ENCODE data around the gene PDE3B. TPM values are rescaled to one million over a fixed set of nuclear protein-coding genes. Genes with fewer than 3 reads are reported as not detected.

Gene PDE3B
- total and polyA plus RNA-seq, 2 of the 4 experiments (the other 2 are of a cell fraction): 0.21 to 1.3 TPM

DNA sequence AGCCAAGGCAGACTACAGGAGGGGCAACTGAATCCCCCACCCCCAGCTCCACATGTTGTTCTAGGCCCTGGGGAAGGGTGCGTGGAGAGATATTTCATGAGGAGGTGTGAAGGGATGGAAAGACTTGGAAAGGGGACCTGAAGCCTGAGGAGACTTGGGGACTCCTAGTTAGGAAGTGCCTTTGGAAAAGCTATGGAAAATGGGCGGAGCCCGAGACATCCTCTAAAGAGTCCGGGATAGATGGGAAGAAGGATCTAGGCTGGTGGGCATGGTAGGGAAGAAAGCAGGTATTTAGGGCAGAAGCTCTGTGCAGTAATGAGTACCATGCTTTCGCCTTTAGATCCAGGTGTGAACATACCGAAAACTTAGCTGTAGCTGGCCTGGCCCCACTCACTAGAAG, 263.4 kb downstream of the PDE3B start:
- Histone ChIP-seq H2AFZ (replicated peaks; ENCODE audit: low read length, poor library complexity) (no peak overlapping the region), H3K4me2 (ENCODE audit: low read depth, low read length) (no peak overlapping the region), H3K9me3 (ENCODE audit: control insufficient read depth, insufficient read depth, low read length) (no peaks in the 10 kb centered on the region), H2AK9ac (replicated peaks; ENCODE audit: low read depth, low read length, poor library complexity) (no peak overlapping the region), H3K9ac (ENCODE audit: low read depth, low read length) (no peak overlapping the region), H3K36me3 (ENCODE audit: control insufficient read depth, insufficient read depth, low read length) (no peaks in the 10 kb centered on the region), H4K20me1 (ENCODE audit: insufficient read depth, low read length) (no peaks in the 10 kb centered on the region), H3K4me3 (ENCODE audit: insufficient read depth, low read depth, low read length) (no peak overlapping the region), H2AK5ac (ENCODE audit: low read depth, low read length) (no peak overlapping the region), H4K5ac (ENCODE audit: low read depth, low read length) (no peak overlapping the region), H3K4me1 (ENCODE audit: control insufficient read depth, insufficient read depth, low read length) (no peaks in the 10 kb centered on the region), H3K14ac (replicated peaks; ENCODE audit: low read depth, low read length) (no peak overlapping the region), H3K23ac (ENCODE audit: low read depth, low read length) (no peak overlapping the region), H3K4ac (ENCODE audit: low read depth, low read length) (no peak overlapping the region), H3K9me1 (ENCODE audit: insufficient read depth, low read length) (no peaks in the 10 kb centered on the region), H3K56ac (ENCODE audit: extremely low read depth, insufficient read depth, low read length) (no peak overlapping the region), H2BK120ac (ENCODE audit: low read depth, low read length) (no peak overlapping the region), H4K91ac (ENCODE audit: insufficient read depth, low read depth, low read length) (no peak overlapping the region), H2BK5ac (ENCODE audit: low read depth, low read length, poor library complexity, severe bottlenecking) (no peak overlapping the region), H4K8ac (ENCODE audit: low read depth in 2 of 2, low read length in 2 of 2) (no peak overlapping the region), H3K79me1 (ENCODE audit: low read depth in 1 of 2, low read length in 2 of 2) (no peaks in the 10 kb centered on the region), H3K27me3 (ENCODE audit: control insufficient read depth, insufficient read depth, low read length) (peaks cover 1% of the 10 kb centered on the region), H3K27ac (ENCODE audit: insufficient read depth, low read length) (no peak overlapping the region), H2BK15ac (ENCODE audit: low read depth, low read length) (no peak overlapping the region), H2BK20ac (ENCODE audit: low read depth, low read length) (no peak overlapping the region), H3K18ac (ENCODE audit: low read depth, low read length) (no peak overlapping the region)
- intact Hi-C loops (cut with micrococcal nuclease) (loop anchor here (1.0 to 10.0 kb wide), 4 partner anchors 117 to 385 kb away; partner anchors contain the start of genes PDE3B and PSMA1), dilution Hi-C loops (cut with HindIII; ENCODE audit: low sequenced_read_pairs, unreplicated experiment) (no loop called here), in situ Hi-C loops (cut with MboI; ENCODE audit: low sequenced_read_pairs) (loop anchor here (5.0 kb wide), 1 partner anchor 115 kb away; no protein-coding TSS in a partner anchor)
- ATAC-seq (ENCODE audit: low read depth) (no peak), DNase-seq (no peak)
- no peak for TF ChIP-seq NFE2L2 (IDR thresholded peaks at IDR 0.05; ENCODE audit: low read depth, low read length)
- no peak for TF ChIP-seq FOS (IDR thresholded peaks at IDR 0.05; ENCODE audit: low read depth, low read length)
- TF ChIP-seq, protein P1, sequence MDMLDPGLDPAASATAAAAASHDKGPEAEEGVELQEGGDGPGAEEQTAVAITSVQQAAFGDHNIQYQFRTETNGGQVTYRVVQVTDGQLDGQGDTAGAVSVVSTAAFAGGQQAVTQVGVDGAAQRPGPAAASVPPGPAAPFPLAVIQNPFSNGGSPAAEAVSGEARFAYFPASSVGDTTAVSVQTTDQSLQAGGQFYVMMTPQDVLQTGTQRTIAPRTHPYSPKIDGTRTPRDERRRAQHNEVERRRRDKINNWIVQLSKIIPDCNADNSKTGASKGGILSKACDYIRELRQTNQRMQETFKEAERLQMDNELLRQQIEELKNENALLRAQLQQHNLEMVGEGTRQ (IDR thresholded peaks at IDR 0.05; ENCODE audit: low read depth, low read length): no peak
- no peak for TF ChIP-seq RCOR1 (IDR thresholded peaks at IDR 0.05; ENCODE audit: insufficient replicate concordance, low read length)
- no peak for TF ChIP-seq MAFK (IDR thresholded peaks at IDR 0.05; ENCODE audit: low read depth, low read length)
- no peak for TF ChIP-seq CHD1 (IDR thresholded peaks at IDR 0.05; ENCODE audit: low read depth, low read length)
- ChIA-PET POLR2A (ENCODE audit: unreplicated experiment) (no interaction called here), CTCF (interaction anchor here (0.6 to 1.9 kb wide), 5 partner anchors 32 to 117 kb away, joined by 3 to 17 read pairs (median 3); no protein-coding TSS in a partner anchor)
- no CpG with 5 or more reads among the region's 6 CpGs for WGBS, 2 experiments (ENCODE audit: extremely low coverage in 2 of 2, insufficient read length in 1 of 2)
- BruUV-seq (replicated peaks): no TSS peak

Measured in IMR-90 (cell line).